A549 (cell line): ENCODE measurements around the gene PRSS2. TPM values are rescaled to one million over a fixed set of nuclear protein-coding genes. Genes with fewer than 3 reads are reported as not detected.
"Not testable (repeated sequence)": the region's sequence is repeated elsewhere in the genome, so short reads cannot be mapped to it uniquely, and the experiment has no call there.

ENCODE experiments used
- ATAC-seq, 2 experiments: fragments of 200-7000 bp in 1 of 2; fragments of >200 bp in 1 of 2; cut with Nextera tagmentation in 1 of 2; cut with Tn5 transposase in 1 of 2; 3 replicates each; pipeline versions ENCODE4 v1.8.0 to v1.9.1; 2018 to 2020; ENCODE audit warnings: mild to moderate bottlenecking in 1 of 2, moderate library complexity in 1 of 2
- CTCF ChIA-PET: fragments of 300-600 bp; sonication (Branson Sonifier 250); formaldehyde crosslinking; extraction: SDS; loops from one replicate; lab custom pipeline; 2021; ENCODE audit warnings: antibody characterized with exemption, inconsistent platforms; lab: Yijun Ruan, JAX
- POLR2A ChIA-PET: fragments of 350-600 bp; formaldehyde crosslinking; extraction: SDS; loops from one replicate; lab custom pipeline; 2021; ENCODE audit warnings: antibody characterized with exemption, inconsistent platforms; lab: Yijun Ruan, JAX
- DNase-seq, 2 experiments: peaks; one replicate each; pipeline versions ENCODE4 v3.0.0 to v3.0.0-alpha.2; 2011 to 2016; ENCODE audit warnings: low read depth in 1 of 2, low spot score in 1 of 2
- FAIRE-seq: peaks from 2 replicates; lab custom pipeline; 2011; peaks lifted over from hg19 to GRCh38; lab: Jason Lieb, UNC
- H3K27ac ChIP-seq, 2 experiments: fragments of >200 bp; sonication (Bioruptor Twin); formaldehyde crosslinking; 3 replicates each; pipeline ENCODE4 v1.5.1; 2016 to 2017
- H3K4me1 ChIP-seq: fragments of >200 bp; sonication (Bioruptor Twin); formaldehyde crosslinking; 3 replicates; pipeline ENCODE4 v1.6.1; 2016
- H3K4me2 ChIP-seq: fragments of >200 bp; sonication (Bioruptor Twin); formaldehyde crosslinking; 3 replicates; pipeline ENCODE4 v1.6.1; 2016
- H3K4me3 ChIP-seq: fragments of >200 bp; sonication (Bioruptor Twin); formaldehyde crosslinking; 3 replicates; pipeline ENCODE4 v1.5.1; 2016
- H3K9me3 ChIP-seq: fragments of >200 bp; sonication (Bioruptor Twin); formaldehyde crosslinking; 3 replicates; pipeline ENCODE4 v1.6.1; 2016
- CBX8 ChIP-seq: fragments of 200-600 bp; sonication (generic); IDR thresholded peaks from 2 replicates; pipeline ENCODE4 v1.6.1; 2016
- FOXS1 ChIP-seq: fragments of 250-450 bp; sonication (Bioruptor Pico); IDR thresholded peaks from 2 replicates; pipeline ENCODE4 v1.5.0; 2020; ENCODE audit warnings: mild to moderate bottlenecking, moderate library complexity
- HEYL ChIP-seq: fragments of 250-450 bp; sonication (Bioruptor Pico); IDR thresholded peaks from 2 replicates; pipeline ENCODE4 v1.8.0; 2021; ENCODE audit warnings: mild to moderate bottlenecking, moderate library complexity
- HOXA7 ChIP-seq: fragments of 250-450 bp; sonication (Bioruptor Pico); IDR thresholded peaks from 2 replicates; pipeline ENCODE4 v1.5.0; 2020; ENCODE audit warnings: mild to moderate bottlenecking, moderate library complexity
- JUN ChIP-seq, 2 experiments: fragments of >200 bp; sonication (Bioruptor Twin); formaldehyde crosslinking; IDR thresholded peaks; 2 replicates in 1 of 2; 3 replicates in 1 of 2; pipeline ENCODE4 v1.6.1; 2016 to 2017
- KDM1A ChIP-seq: fragments of 200-600 bp; sonication (generic); IDR thresholded peaks from 2 replicates; pipeline ENCODE4 v1.6.1; 2016; ENCODE audit warnings: low read depth, mild to moderate bottlenecking
- MAZ ChIP-seq: fragments of 150-350 bp; IDR thresholded peaks from 2 replicates; pipeline ENCODE4 v1.6.1; 2014; ENCODE audit warnings: antibody characterized with exemption, low read depth, low read length, borderline replicate concordance
- MYC ChIP-seq: IDR thresholded peaks from 2 replicates; pipeline ENCODE4 v1.6.1; 2012; ENCODE audit warnings: mild to moderate bottlenecking, inconsistent platforms, low read length, improper control_type of control experiment, borderline replicate concordance
- NR3C1 ChIP-seq: fragments of >200 bp; sonication (Bioruptor Twin); formaldehyde crosslinking; IDR thresholded peaks from 3 replicates; pipeline ENCODE4 v1.6.1; 2017
- RAD21 ChIP-seq, 2 experiments: fragments of >200 bp in 1 of 2; sonication (Bioruptor Twin) in 1 of 2; formaldehyde crosslinking in 1 of 2; IDR thresholded peaks in 1 of 2; conservative IDR thresholded peaks in 1 of 2; 2 replicates in 1 of 2; 3 replicates in 1 of 2; pipeline ENCODE4 v1.6.1; 2012 to 2018; ENCODE audit warnings: inconsistent platforms in 1 of 2
- RFX5 ChIP-seq: fragments of 450-650 bp; IDR thresholded peaks from 2 replicates; pipeline ENCODE4 v1.7.1; 2014; ENCODE audit warnings: antibody characterized with exemption, mild to moderate bottlenecking, moderate library complexity
- SREBF2 ChIP-seq: fragments of 450-650 bp; IDR thresholded peaks from 2 replicates; pipeline ENCODE4 v1.6.1; 2014; ENCODE audit warnings: mild to moderate bottlenecking, moderate library complexity
- ZC3H11A ChIP-seq: fragments of 450-650 bp; IDR thresholded peaks from 2 replicates; pipeline ENCODE4 v1.6.1; 2014; ENCODE audit warnings: antibody characterized with exemption, mild to moderate bottlenecking
- WGBS: methylation state at CpG from one replicate; pipeline ENCODE4 v1.1.6; 2017; ENCODE audit errors: missing lambda C conversion rate; 5-methylcytosine and 5-hydroxymethylcytosine counted together
- polyA plus RNA-seq, 4 experiments: library from polyadenylated mRNA; depleted of rRNA in 3 of 4; stranded (reverse); fragments of >200 nt; fragmentation: RNase III in 1 of 4; extraction: RNeasy Plus Mini Kit Qiagen cat#74134 plus additional on column Dnase treatment in 1 of 4; gene quantifications; 2 replicates in 3 of 4; 3 replicates in 1 of 4; pipeline ENCODE4 v1.2.3, GENCODE V29; 2011 to 2017
- TF ChIP-seq, protein P1 (sequence below): fragments of 200-600 bp; sonication (generic); IDR thresholded peaks from 2 replicates; pipeline ENCODE4 v1.6.1; 2016; ENCODE audit warnings: antibody characterized with exemption, mild to moderate bottlenecking, moderate library complexity
- TF ChIP-seq, protein P2 (sequence below): fragments of 250-450 bp; sonication (Bioruptor Pico); IDR thresholded peaks from 2 replicates; pipeline ENCODE4 v1.5.0; 2020; ENCODE audit warnings: low read depth, mild to moderate bottlenecking, moderate library complexity
- TF ChIP-seq, protein P3 (sequence below): IDR thresholded peaks from 2 replicates; pipeline ENCODE4 v1.6.1; 2012; ENCODE audit warnings: low read depth, borderline replicate concordance
- TF ChIP-seq, protein P4 (sequence below): fragments of 450-650 bp; IDR thresholded peaks from 2 replicates; pipeline ENCODE4 v1.6.1; 2014; ENCODE audit warnings: antibody characterized with exemption

The PRSS2 gene
- polyA plus RNA-seq, 2 of the 4 experiments (the other 2 are of a cell fraction), result not detected

DNA sequence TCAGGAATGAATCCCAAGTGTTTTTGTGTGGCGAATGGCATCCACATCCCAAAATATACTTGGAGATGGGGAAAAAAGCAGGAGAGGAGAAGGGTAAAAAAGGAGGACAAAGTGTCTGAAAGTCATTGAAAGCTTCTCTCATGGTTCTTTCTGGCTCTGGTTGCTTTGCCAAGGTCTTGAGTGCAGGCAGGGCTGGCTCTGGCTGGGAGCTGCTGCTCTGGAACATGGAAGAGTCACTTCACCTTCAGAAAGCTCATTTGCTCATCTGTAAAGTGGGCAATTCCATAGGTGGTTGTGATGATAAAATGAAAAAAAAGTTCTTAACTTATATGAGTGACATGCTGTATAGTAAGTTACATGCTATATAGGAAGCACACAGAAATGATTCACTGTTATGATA lies 2.9 kb upstream of the PRSS2 start:
- Histone ChIP-seq H3K9me3 (no peaks in the 10 kb centered on the region), H3K27ac (no peak overlapping the region), H3K4me1 (no peaks in the 10 kb centered on the region), H3K4me3 (no peak overlapping the region), H3K4me2 (no peak overlapping the region)
- TF ChIP-seq RFX5 (no peak), MAZ (no peak), CBX8 (no peak), KDM1A (no peak), MYC (no peak), SREBF2 (no peak), FOXS1 (CRISPR knock-in tag) (no peak), ZC3H11A (no peak), HEYL (CRISPR knock-in tag) (no peak)
- TF ChIP-seq, protein P1, sequence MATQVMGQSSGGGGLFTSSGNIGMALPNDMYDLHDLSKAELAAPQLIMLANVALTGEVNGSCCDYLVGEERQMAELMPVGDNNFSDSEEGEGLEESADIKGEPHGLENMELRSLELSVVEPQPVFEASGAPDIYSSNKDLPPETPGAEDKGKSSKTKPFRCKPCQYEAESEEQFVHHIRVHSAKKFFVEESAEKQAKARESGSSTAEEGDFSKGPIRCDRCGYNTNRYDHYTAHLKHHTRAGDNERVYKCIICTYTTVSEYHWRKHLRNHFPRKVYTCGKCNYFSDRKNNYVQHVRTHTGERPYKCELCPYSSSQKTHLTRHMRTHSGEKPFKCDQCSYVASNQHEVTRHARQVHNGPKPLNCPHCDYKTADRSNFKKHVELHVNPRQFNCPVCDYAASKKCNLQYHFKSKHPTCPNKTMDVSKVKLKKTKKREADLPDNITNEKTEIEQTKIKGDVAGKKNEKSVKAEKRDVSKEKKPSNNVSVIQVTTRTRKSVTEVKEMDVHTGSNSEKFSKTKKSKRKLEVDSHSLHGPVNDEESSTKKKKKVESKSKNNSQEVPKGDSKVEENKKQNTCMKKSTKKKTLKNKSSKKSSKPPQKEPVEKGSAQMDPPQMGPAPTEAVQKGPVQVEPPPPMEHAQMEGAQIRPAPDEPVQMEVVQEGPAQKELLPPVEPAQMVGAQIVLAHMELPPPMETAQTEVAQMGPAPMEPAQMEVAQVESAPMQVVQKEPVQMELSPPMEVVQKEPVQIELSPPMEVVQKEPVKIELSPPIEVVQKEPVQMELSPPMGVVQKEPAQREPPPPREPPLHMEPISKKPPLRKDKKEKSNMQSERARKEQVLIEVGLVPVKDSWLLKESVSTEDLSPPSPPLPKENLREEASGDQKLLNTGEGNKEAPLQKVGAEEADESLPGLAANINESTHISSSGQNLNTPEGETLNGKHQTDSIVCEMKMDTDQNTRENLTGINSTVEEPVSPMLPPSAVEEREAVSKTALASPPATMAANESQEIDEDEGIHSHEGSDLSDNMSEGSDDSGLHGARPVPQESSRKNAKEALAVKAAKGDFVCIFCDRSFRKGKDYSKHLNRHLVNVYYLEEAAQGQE, result no peak
- DNase-seq (no peak), FAIRE-seq (no peak), ATAC-seq (no peak)
- ChIA-PET POLR2A (no interaction called here), CTCF (interaction anchor here (1.0 to 6.6 kb wide), 3 partner anchors 9 to 135 kb away, joined by 3 to 32 read pairs (median 5); no protein-coding TSS in a partner anchor)
- WGBS, result 0% methylated on average over 1 of the region's 1 CpG

DNA sequence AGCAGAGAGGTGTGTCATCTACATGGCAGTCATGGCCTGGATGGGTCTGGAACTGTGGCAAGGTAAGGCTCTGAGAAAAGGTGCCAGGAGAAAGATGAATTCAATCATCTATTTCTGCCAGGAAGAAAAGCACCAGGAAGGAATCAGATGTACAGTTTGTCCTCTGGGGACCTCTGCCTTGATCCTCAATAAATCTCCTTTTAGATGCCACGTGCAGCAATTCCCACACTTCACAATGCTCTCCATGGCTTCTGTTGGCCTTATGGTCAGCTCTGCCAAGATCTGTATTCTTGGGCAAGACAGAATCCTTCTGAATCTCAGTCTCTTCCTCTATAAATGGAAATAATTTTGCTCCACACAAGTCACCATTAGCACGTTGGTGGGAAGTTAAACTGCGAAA lies 1.9 kb upstream of the PRSS2 start:
- FAIRE-seq, H3K4me2 ChIP-seq, H3K27ac ChIP-seq, ATAC-seq, DNase-seq, POLR2A ChIA-PET, H3K4me3 ChIP-seq, H3K9me3 ChIP-seq, H3K4me1 ChIP-seq: not testable (repeated sequence)
- 0% methylated on average over 3 of the region's 3 CpGs for WGBS
- CTCF ChIA-PET, result interaction anchor here (1.0 to 6.6 kb wide), 3 partner anchors 8 to 14 kb away, joined by 5 to 32 read pairs (median 10); no protein-coding TSS in a partner anchor

DNA sequence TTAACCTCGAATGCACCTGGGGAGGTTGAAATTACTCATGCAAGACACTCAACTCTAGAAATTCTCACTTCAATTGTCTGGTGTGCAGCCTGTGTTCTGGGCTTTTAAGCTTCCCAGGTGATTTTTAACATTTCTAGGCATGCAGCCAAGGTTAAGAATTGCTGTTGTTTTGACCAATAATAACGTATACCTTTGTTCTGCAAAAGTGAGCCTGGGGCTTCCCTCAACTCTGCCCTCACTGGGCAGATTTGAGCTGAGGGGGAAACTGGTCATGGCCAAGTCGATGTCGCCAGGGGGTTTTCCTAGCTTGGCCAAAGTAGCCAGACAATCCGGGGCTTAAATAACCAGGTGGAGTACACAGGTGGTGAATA lies 568 bp downstream of the PRSS2 start:
- DNase-seq, result no peak
- FAIRE-seq, result no peak
- no peaks in the 10 kb centered on the region for H3K9me3 ChIP-seq
- ChIA-PET POLR2A (no interaction called here), CTCF (interaction anchor here (1.9 to 6.6 kb wide), 3 partner anchors 8 to 236 kb away, joined by 9 to 32 read pairs (median 10); no protein-coding TSS in a partner anchor)
- H3K4me2 ChIP-seq, result no peak overlapping the region
- no peak overlapping the region for H3K4me3 ChIP-seq
- H3K27ac ChIP-seq, result no peak overlapping the region
- H3K4me1 ChIP-seq, result no peaks in the 10 kb centered on the region
- ATAC-seq, result no peak
- TF ChIP-seq FOXS1 (CRISPR knock-in tag) (no peak), HOXA7 (CRISPR knock-in tag) (no peak), NR3C1 (no peak), KDM1A (no peak), JUN (IDR thresholded peaks at IDR 0.05) (no peak), RAD21 (conservative IDR thresholded peaks at IDR 0.05 in 1 of 2, IDR thresholded peaks at IDR 0.05 in 1 of 2) (no peak)
- TF ChIP-seq, protein P2, sequence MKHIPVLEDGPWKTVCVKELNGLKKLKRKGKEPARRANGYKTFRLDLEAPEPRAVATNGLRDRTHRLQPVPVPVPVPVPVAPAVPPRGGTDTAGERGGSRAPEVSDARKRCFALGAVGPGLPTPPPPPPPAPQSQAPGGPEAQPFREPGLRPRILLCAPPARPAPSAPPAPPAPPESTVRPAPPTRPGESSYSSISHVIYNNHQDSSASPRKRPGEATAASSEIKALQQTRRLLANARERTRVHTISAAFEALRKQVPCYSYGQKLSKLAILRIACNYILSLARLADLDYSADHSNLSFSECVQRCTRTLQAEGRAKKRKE, result no peak
- TF ChIP-seq, protein P3, sequence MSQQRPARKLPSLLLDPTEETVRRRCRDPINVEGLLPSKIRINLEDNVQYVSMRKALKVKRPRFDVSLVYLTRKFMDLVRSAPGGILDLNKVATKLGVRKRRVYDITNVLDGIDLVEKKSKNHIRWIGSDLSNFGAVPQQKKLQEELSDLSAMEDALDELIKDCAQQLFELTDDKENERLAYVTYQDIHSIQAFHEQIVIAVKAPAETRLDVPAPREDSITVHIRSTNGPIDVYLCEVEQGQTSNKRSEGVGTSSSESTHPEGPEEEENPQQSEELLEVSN, result no peak
- TF ChIP-seq, protein P4, sequence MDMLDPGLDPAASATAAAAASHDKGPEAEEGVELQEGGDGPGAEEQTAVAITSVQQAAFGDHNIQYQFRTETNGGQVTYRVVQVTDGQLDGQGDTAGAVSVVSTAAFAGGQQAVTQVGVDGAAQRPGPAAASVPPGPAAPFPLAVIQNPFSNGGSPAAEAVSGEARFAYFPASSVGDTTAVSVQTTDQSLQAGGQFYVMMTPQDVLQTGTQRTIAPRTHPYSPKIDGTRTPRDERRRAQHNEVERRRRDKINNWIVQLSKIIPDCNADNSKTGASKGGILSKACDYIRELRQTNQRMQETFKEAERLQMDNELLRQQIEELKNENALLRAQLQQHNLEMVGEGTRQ, result no peak
- 3% methylated on average over 5 of the region's 5 CpGs for WGBS
